Subcutaneous abdominal adipose tissue (tissue), 5 donors: ENCODE measurements around the gene NLRC3.
A peak's percentile ranks its signal among the peaks of the same experiment; 100 is the strongest.
"Not testable (repeated sequence)": the region's sequence is repeated elsewhere in the genome, so short reads cannot be mapped to it uniquely, and the experiment has no call there.

Experiments used
- H3K27ac ChIP-seq: one replicate; pipeline ENCODE4 v1.7.0; 2013; ENCODE audit warnings: low read depth, mild to moderate bottlenecking, inconsistent platforms, low read length, moderate library complexity
- H3K27me3 ChIP-seq, 5 donors: one replicate each; pipeline ENCODE4 v1.7.0; 2013; ENCODE audit warnings: low read length in 5 of 5, inconsistent platforms in 1 of 5; ENCODE audit not compliant: control insufficient read depth in 5 of 5, insufficient read depth in 4 of 5
- H3K36me3 ChIP-seq, 5 donors: one replicate each; pipeline ENCODE4 v1.7.0; 2013; ENCODE audit warnings: low read length in 5 of 5; ENCODE audit not compliant: control insufficient read depth in 5 of 5, insufficient read depth in 5 of 5
- H3K4me1 ChIP-seq, 5 donors: one replicate each; pipeline ENCODE4 v1.7.0; 2013; ENCODE audit warnings: low read length in 5 of 5, mild to moderate bottlenecking in 3 of 5, moderate library complexity in 1 of 5; ENCODE audit not compliant: control insufficient read depth in 5 of 5, insufficient read depth in 5 of 5
- H3K4me3 ChIP-seq, 5 donors: one replicate each; pipeline ENCODE4 v1.7.0; 2013; ENCODE audit warnings: low read length in 5 of 5, low read depth in 1 of 5
- H3K9ac ChIP-seq, 5 donors: one replicate each; pipeline ENCODE4 v1.7.0; 2013; ENCODE audit warnings: low read length in 5 of 5, mild to moderate bottlenecking in 4 of 5, moderate library complexity in 3 of 5
- H3K9me3 ChIP-seq, 5 donors: one replicate each; pipeline ENCODE4 v1.7.0; 2013; ENCODE audit warnings: low read length in 5 of 5; ENCODE audit not compliant: control insufficient read depth in 5 of 5
- donor health status: healthy.
- donor health status: healthy.
- donor health status: healthy.
- donor health status: healthy.
- donor health status: healthy.

The NLRC3 gene

DNA sequence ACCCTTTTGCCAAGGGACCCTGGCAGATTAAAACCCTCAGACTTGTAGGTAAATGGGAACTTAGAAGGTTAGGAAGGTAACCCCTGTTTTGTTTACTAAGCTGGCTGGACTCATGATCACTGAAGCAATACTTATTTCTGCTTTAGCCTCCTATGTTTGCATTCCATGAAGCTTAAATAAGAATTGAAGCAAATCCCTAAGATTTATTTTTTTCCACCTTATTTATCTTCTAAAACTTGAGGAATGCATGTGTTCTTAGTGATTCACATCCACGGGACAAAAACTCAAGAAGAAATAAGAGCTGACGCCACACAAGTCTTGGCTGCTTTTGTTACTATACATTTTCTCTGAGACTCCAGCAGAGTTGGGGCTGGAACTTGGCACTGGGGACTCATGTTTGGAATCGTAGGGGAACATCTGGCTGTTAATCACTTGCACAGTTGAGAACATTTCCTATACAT is 40.9 kb downstream of the NLRC3 start:
- H3K4me3 ChIP-seq = no peak overlapping the region
- H3K4me1 ChIP-seq = peaks cover 0 to 14% (median 2%) of the 10 kb centered on the region in 5 donors
- no peaks in the 10 kb centered on the region for H3K27me3 ChIP-seq
- H3K36me3 ChIP-seq = peaks cover 0 to 67% (median 59%) of the 10 kb centered on the region in 5 donors
- H3K27ac ChIP-seq = no peak overlapping the region
- H3K9me3 ChIP-seq = no peaks in the 10 kb centered on the region
- H3K9ac ChIP-seq = peak overlapping the region in 1 of 5 donors; percentile 50

DNA sequence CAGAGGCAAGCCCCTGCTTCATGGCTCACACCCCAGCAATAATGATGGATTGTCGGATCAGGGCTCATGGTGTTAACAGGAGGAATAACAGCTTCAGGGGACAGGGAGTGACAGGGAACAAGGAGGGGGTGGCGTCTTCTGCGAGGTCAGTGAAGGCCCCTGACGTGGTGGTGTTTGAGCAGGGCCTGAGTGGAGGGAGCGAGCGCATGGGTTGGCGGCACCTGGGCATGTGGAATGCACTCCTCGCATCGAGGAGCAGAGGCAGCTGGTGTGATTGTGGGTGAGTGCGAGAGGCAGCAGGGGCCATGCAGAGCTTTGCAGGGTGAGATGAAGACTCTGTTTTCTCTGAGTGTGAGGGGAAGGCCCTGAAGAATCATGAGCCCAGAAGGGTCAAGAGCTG is 43.1 kb downstream of the NLRC3 start:
- Histone ChIP-seq H3K4me3 (no peak overlapping the region), H3K36me3 (peaks cover 0 to 65% (median 59%) of the 10 kb centered on the region in 5 donors), H3K9me3 (no peaks in the 10 kb centered on the region), H3K27me3 (no peaks in the 10 kb centered on the region), H3K27ac (no peak overlapping the region), H3K4me1 (peaks cover 0 to 14% (median 2%) of the 10 kb centered on the region in 5 donors), H3K9ac (no peak overlapping the region)

DNA sequence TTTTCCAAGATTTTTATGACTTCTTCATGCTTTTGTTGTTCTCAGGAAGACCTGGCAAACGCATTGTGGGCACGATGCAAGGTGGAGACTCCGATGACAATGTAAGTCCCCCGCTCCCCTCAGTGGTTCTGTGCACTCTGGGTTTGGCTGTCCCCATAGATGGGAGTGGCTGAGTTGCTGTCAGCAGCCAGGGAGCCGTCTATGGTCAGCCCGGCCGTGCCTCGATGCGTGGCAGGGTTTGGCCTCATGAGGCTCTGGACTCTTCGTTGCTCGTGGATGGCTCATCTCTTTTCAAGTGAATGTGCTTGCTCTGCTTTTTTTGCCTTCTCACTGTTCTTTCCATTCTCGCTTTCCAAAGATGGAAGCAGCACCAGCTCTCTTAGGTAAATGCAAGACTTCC is 44.5 kb downstream of the NLRC3 start:
- no peak overlapping the region for H3K4me3 ChIP-seq
- H3K9me3 ChIP-seq = no peaks in the 10 kb centered on the region
- peaks cover 0 to 67% (median 57%) of the 10 kb centered on the region in 5 donors for H3K36me3 ChIP-seq
- no peak overlapping the region for H3K9ac ChIP-seq
- H3K27ac ChIP-seq = no peak overlapping the region
- H3K4me1 ChIP-seq = peaks cover 0 to 14% (median 2%) of the 10 kb centered on the region in 5 donors
- no peaks in the 10 kb centered on the region for H3K27me3 ChIP-seq

DNA sequence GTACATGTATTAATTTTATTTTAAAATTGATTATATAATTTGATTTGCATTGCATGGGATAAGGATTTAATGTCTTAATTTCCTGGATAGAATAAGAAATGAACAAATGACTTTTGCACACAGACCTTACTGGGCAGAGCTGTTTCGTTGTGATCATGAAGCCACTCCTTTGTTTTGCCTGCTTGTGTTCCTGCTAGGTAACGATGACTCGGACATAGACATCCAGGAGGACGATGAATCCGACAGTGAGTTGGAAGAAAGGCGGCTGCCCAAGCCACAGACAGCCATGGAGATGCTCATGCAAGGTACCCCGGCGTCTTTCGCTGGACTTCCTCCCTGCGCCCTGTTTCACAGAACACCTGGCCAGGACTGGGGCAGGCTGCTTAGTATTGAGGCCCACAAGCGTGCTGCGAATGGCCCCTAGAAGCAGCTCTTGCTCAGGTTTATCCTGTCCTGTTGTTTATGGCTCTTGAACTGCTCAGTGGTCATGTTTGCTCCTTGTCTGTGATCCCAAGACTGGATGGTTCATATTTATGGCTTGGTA is 46.8 kb downstream of the NLRC3 start:
- no peaks in the 10 kb centered on the region for H3K4me1 ChIP-seq
- H3K9ac ChIP-seq = no peak overlapping the region
- H3K4me3 ChIP-seq = no peak overlapping the region
- peaks cover 0 to 70% (median 54%) of the 10 kb centered on the region in 5 donors for H3K36me3 ChIP-seq
- H3K27ac ChIP-seq = no peak overlapping the region
- H3K27me3 ChIP-seq = no peaks in the 10 kb centered on the region
- H3K9me3 ChIP-seq = no peaks in the 10 kb centered on the region

DNA sequence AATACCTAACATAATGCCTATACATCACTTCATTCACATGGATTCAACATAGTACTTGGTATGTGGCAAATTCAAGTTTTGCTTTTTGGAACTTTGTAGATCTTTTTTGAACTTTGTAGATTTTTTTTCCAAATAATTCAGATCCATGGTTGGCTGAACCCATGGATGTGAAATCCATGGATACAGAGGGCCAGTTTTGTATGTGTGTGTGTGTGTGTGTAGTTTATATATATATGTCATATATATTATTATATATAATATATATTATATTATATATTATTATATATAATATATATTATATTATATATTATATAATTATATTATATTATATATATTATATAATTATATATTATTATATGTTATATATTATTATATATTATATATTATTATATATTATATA is 48.0 kb downstream of the NLRC3 start:
- Histone ChIP-seq H3K4me1 (no peaks in the 10 kb centered on the region), H3K27me3 (no peaks in the 10 kb centered on the region), H3K9ac (no peak overlapping the region), H3K9me3 (no peaks in the 10 kb centered on the region), H3K27ac (no peak overlapping the region), H3K36me3 (peaks cover 0 to 66% (median 53%) of the 10 kb centered on the region in 5 donors), H3K4me3 (no peak overlapping the region)

DNA sequence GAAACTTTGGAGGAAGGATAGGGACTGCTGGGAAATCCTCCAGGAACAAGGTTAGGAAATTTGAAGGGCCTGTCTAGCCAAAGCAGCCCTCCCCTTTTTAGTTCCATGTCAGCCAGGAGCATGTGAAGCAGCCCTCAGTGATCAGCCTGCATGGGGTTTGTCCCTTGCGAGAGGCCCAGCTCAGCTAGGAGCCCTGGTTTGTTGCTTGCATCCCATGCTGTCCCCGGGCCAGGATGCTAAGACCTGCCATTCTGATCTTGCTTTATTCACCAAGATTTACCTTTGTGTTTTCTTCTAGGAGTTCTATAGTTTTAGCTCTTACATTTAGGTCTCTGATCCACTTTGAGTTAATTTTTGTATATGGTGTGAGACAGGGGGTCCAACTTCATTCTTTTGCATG is 48.8 kb downstream of the NLRC3 start:
- Histone ChIP-seq H3K36me3 (peaks cover 0 to 66% (median 53%) of the 10 kb centered on the region in 5 donors), H3K4me3 (no peak overlapping the region), H3K9ac (no peak overlapping the region), H3K4me1 (no peaks in the 10 kb centered on the region), H3K9me3 (no peaks in the 10 kb centered on the region), H3K27me3 (no peaks in the 10 kb centered on the region), H3K27ac (no peak overlapping the region)

DNA sequence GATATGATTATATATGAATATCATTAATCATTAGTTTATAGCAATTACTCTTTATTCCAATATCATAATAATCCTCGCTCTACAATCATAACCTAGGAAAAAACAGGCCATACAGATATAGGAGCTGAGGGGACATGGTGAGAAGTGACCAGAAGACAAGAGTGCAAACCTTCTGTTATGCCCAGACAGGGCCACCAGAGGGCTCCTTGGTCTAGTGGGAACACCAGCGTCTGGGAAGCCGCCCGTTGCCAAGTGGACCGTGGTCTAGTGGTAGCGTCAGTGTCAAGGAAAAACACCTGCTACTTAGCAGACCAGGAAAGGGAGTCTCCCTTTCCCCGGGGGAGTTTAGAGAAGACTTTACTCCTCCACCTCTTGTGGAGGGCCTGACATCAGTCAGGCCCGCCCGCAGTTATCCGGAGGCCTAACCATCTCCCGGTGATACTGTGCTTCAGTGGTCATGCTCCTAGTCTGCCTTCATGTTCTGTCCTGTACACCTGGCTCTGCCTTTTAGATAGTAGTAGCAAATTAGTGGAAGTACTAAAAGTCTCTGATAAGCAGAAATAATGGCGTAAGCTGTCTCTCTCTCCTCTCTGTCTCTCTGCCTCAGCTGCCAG is 49.9 kb downstream of the NLRC3 start:
- H3K4me3 ChIP-seq, H3K27me3 ChIP-seq, H3K4me1 ChIP-seq, H3K27ac ChIP-seq, H3K9me3 ChIP-seq, H3K9ac ChIP-seq: not testable (repeated sequence)
- peaks cover 0 to 62% (median 49%) of the 10 kb centered on the region in 5 donors for H3K36me3 ChIP-seq

DNA sequence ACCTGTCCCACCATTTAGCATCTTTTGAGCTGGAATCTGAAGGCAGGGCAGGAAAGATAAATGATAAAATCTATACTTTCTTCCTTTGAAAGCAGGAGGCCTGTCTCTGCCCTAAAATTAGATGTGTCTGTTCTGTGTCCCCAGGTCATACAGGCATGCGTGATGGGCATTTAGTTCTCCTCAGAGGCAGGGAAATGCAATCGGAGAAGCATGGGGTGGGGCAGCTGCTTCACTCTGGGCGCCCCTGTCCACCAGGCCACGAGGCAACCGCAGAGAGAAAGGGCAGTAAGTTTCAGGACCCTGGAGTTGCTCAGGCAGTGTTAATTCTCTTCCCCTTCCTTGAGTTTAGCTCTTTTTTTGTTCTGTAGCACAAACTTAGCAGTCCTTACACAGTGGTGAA is 51.3 kb downstream of the NLRC3 start:
- Histone ChIP-seq H3K4me3 (no peak overlapping the region), H3K27ac (no peak overlapping the region), H3K36me3 (peaks cover 0 to 54% (median 48%) of the 10 kb centered on the region in 5 donors), H3K4me1 (no peaks in the 10 kb centered on the region), H3K27me3 (no peaks in the 10 kb centered on the region), H3K9ac (no peak overlapping the region), H3K9me3 (no peaks in the 10 kb centered on the region)

DNA sequence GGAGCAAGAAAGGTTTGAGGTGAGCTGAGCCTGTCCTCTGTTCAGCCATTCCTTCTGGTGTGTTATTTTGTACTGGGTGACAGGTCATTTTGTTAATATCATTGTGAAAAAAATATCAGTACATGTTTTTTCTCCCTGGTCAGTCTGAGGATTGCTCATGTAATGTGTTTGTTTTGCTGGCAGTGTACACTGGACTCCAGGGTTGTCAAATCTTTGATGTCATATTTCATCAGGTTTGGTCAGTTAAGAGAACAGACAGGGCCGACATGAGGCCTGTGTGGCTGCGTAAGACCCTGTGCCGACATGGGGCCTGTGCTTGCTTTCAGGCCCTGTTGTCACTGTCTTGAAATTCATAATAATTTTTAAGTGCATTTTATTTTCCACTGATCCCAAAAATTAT is 53.9 kb downstream of the NLRC3 start:
- no peak overlapping the region for H3K4me3 ChIP-seq
- H3K9me3 ChIP-seq = no peaks in the 10 kb centered on the region
- H3K27me3 ChIP-seq = no peaks in the 10 kb centered on the region
- no peaks in the 10 kb centered on the region for H3K4me1 ChIP-seq
- H3K9ac ChIP-seq = no peak overlapping the region
- H3K36me3 ChIP-seq = peaks cover 6 to 66% (median 55%) of the 10 kb centered on the region in 5 donors
- H3K27ac ChIP-seq = no peak overlapping the region

DNA sequence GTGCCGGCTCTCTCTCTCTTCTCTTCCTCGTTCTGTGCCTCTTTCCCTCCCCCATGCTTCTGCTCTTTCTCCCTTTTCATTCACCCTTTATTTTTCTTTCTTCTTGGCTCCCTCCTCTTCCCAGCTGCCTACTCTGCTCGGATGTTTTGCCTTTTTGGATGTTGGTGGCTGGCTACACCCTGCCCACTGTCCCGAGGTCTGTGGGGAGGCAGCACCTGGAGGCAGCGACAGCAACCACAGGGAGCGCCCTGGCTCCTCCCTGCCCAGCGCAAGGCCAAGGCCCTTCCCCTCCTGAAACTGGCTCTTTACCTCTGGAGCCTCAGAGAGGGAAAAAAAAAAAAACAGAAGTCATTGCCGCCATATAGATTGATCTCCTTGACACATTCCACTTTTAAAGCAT is 56.4 kb downstream of the NLRC3 start:
- Histone ChIP-seq H3K27me3 (no peaks in the 10 kb centered on the region), H3K4me3 (no peak overlapping the region), H3K36me3 (peaks cover 17 to 71% (median 59%) of the 10 kb centered on the region in 5 donors), H3K4me1 (no peaks in the 10 kb centered on the region), H3K9me3 (no peaks in the 10 kb centered on the region), H3K27ac (no peak overlapping the region), H3K9ac (no peak overlapping the region)
